Measurements from ENCODE around the gene SPATA1. TPM values are rescaled to one million over a fixed set of nuclear protein-coding genes. Genes with fewer than 3 reads are reported as not detected.
A peak's percentile ranks its signal among the peaks of the same experiment; 100 is the strongest.

Gene SPATA1
- total RNA-seq, 4 donors from 2014 or later: 0.35 TPM; not detected in 3

DNA sequence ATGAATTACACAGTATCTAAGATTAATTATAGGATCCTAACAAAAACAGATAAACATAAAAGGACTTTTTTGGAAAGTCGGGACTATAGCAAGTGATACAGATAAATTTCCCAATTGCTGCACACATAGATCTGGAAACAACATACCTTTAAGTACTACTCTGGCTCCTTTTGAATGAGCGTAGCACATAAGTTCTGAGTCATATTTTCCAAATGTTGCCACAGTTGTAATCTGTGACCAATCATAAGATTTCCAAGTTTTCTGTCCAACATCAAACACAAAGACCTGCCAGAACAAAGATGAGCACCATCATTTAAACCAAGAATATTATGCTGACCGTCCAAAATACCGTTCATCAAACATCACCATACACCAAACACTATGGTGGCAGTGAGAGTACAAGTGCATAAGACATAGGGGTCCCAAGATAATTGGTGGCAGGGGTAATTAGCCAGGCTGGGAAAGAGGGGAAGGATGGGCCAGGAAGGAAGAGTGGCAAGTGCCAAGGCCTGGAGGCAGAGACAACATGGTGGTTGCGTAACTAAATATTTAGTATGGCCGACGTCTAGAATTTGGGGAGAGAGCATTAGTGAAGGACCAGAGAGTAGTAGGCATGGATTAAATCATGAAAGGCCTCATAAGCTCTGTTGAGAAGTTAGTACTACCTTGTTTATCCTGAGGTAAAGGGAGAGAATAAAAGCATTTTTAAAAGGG is 64.4 kb downstream of the SPATA1 start:
- intact Hi-C loops (cut with DNase I; ENCODE audit: low total_unique reads): loop anchor here (5.0 kb wide), 1 partner anchor 47 kb away; no protein-coding TSS in a partner anchor

DNA sequence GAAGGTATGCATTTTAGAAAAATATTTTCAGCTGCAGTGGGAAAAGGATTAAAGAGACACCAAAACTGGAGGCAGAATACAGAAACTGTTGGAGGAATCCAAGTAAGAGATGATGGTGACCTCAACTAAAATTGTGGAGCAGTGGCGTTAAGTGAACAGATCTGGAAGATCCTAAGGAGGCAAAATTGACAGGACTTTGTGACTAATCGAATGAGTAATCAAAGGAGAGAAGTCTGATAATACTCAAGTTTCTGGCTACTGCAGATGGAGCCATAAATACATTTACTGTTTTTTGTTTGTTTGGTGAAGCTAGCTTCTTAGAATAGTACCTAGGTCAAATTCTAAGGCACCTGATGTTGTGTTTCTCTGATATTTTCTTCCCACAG is 65.0 kb downstream of the SPATA1 start:
- Histone ChIP-seq H3K27me3 (no peaks in the 10 kb centered on the region), H3K4me1 (peaks cover 14 to 22% of the 10 kb centered on the region in 2 donors), H3K36me3 (no peaks in the 10 kb centered on the region), H3K9me3 (no peaks in the 10 kb centered on the region), H3K27ac (no peak overlapping the region), H3K4me3 (no peak overlapping the region)
- intact Hi-C loops (cut with DNase I; ENCODE audit: low total_unique reads): loop anchor here (5.0 kb wide), 1 partner anchor 46 kb away; no protein-coding TSS in a partner anchor
- no peak for ATAC-seq
- in situ Hi-C loops (cut with MboI; ENCODE audit: low sequenced_read_pairs in 4 of 4): loop anchor here in 1 of 4 donors (5.0 kb wide), 1 partner anchor 64 kb away; the partner anchor contains the start of genes GNG5 and SPATA1
- no peak for DNase-seq
- TF ChIP-seq POLR2A (IDR thresholded peaks at IDR 0.05): no peak

More for the DNA sequence above, 64.4 kb downstream of the SPATA1 start:
- Histone ChIP-seq H3K36me3 (no peaks in the 10 kb centered on the region), H3K9me3 (no peaks in the 10 kb centered on the region), H3K27me3 (no peaks in the 10 kb centered on the region), H3K4me3 (no peak overlapping the region), H3K4me1 (peaks cover 14 to 22% of the 10 kb centered on the region in 2 donors), H3K27ac (no peak overlapping the region)
- DNase-seq (no peak), ATAC-seq (no peak)
- in situ Hi-C loops (cut with MboI; ENCODE audit: low sequenced_read_pairs in 4 of 4): loop anchor here in 1 of 4 donors (5.0 kb wide), 1 partner anchor 63 kb away; the partner anchor contains the start of genes GNG5 and SPATA1
- TF ChIP-seq, protein P1, sequence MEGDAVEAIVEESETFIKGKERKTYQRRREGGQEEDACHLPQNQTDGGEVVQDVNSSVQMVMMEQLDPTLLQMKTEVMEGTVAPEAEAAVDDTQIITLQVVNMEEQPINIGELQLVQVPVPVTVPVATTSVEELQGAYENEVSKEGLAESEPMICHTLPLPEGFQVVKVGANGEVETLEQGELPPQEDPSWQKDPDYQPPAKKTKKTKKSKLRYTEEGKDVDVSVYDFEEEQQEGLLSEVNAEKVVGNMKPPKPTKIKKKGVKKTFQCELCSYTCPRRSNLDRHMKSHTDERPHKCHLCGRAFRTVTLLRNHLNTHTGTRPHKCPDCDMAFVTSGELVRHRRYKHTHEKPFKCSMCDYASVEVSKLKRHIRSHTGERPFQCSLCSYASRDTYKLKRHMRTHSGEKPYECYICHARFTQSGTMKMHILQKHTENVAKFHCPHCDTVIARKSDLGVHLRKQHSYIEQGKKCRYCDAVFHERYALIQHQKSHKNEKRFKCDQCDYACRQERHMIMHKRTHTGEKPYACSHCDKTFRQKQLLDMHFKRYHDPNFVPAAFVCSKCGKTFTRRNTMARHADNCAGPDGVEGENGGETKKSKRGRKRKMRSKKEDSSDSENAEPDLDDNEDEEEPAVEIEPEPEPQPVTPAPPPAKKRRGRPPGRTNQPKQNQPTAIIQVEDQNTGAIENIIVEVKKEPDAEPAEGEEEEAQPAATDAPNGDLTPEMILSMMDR (IDR thresholded peaks at IDR 0.05 in 4 of 5, conservative IDR thresholded peaks at IDR 0.05 in 1 of 5): no peak
- no peak for TF ChIP-seq POLR2A (IDR thresholded peaks at IDR 0.05)

DNA sequence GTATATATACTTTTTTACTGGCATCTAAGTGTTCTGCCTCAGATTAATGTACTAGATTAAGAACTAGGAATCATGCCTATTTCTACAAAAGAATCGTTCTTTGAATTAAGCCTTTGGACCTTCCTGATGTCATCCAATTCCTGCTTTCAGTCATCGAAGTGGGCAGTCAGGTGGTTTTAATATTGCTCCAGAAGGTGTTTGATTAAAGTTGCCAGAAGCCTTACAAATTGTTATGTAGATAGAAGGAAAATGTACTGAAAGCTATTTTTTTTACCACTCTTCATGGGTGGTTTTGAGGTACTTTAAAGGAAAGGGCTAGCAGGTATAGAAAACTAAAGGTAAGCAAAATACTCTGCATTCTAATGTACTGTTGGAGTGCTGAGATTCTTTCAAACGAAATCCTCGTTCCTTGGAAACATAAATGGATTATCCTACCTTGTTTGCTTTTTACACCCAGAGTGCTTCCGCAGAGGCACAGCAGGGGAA is 67.3 kb downstream of the SPATA1 start:
- Histone ChIP-seq H3K4me1 (peaks cover 14 to 22% of the 10 kb centered on the region in 2 donors), H3K27ac (peak overlapping the region; percentile 91 to 97 (median 96)), H3K36me3 (no peaks in the 10 kb centered on the region), H3K4me3 (peak overlapping the region; percentile 70 to 89 (median 88)), H3K27me3 (no peaks in the 10 kb centered on the region), H3K9me3 (no peaks in the 10 kb centered on the region)
- TF ChIP-seq POLR2A (IDR thresholded peaks at IDR 0.05): no peak
- TF ChIP-seq, protein P1 (IDR thresholded peaks at IDR 0.05 in 4 of 5, conservative IDR thresholded peaks at IDR 0.05 in 1 of 5): no peak
- ATAC-seq (no peak), DNase-seq (no peak)
- intact Hi-C loops (cut with DNase I; ENCODE audit: low total_unique reads): loop anchor here (5.0 kb wide), 1 partner anchor 44 kb away; no protein-coding TSS in a partner anchor
- in situ Hi-C loops (cut with MboI; ENCODE audit: low sequenced_read_pairs in 4 of 4): loop anchor here in 1 of 4 donors (5.0 kb wide), 1 partner anchor 66 kb away; the partner anchor contains the start of genes GNG5 and SPATA1

DNA sequence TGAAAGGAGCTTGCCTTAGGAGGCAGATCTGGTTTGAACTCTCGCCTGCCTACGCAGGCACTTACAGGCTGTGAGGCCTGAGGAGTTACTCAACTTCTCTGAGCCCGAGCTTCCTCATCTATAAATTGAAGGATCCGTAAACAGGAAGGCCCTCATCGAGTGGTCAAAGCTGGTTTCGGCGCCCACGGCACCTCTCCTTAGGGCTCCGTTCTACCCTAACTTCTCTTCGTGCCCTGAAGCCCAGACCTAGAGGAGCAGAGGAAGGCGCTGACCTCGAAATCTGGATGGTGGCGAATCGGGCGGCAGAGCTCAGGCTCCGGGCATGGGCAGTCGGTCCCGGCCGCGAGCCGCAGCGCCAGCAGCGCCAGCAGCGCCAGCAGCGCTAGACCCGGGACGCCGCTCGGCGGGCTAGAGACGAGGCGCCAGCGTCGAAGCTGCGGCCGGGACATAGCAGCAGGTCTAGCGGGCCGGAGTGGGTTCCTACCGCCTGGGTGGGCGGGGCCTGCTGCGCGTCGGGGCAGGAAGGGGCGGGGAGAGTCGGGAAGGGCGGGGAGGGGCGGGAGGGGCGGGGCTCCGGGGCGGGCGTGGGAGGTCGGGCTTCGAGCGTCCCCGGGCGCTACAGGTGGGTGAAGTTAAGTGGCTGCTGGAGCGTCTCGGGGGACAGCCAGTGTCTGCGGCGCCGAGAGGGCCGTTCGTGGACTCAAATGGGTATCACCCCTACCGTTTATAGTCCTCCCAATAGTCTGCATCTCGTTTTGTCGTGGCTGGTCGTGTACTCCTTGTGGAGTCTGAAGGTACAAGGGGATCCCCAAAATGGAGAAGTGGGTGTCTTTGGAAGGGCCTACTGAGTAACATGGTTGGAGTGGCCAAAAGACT is 68.0 kb downstream of the SPATA1 start, which contains the start of gene CTBS:
Gene CTBS, minus strand, starts transcription at position 474 of the 876 bp plus-strand sequence. Its CDS starts 25 bp downstream, at position 449.
- TF ChIP-seq, protein P1 (IDR thresholded peaks at IDR 0.05 in 4 of 5, conservative IDR thresholded peaks at IDR 0.05 in 1 of 5): no peak
- TF ChIP-seq POLR2A (IDR thresholded peaks at IDR 0.05): peak; percentile 72 to 78
- in situ Hi-C loops (cut with MboI; ENCODE audit: low sequenced_read_pairs in 4 of 4) (loop anchor here in 1 of 4 donors (5.0 kb wide), 1 partner anchor 67 kb away; the partner anchor contains the start of genes GNG5 and SPATA1), intact Hi-C loops (cut with DNase I; ENCODE audit: low total_unique reads) (loop anchor here (1.0 to 5.0 kb wide), 5 partner anchors 31 to 117 kb away; partner anchors contain the start of genes GNG5, RPF1, SPATA1 and SSX2IP)
- Histone ChIP-seq H3K27ac (peak within 1 kb of the TSS; percentile 91 to 97 (median 96)), H3K9me3 (no peaks in the 10 kb centered on the region), H3K27me3 (no peaks in the 10 kb centered on the region), H3K4me3 (peak within 1 kb of the TSS; percentile 70 to 89 (median 88)), H3K4me1 (peaks cover 14 to 22% of the 10 kb centered on the region in 2 donors), H3K36me3 (no peaks in the 10 kb centered on the region)
- DNase-seq (peak; percentile 76 to 81), ATAC-seq (peak; percentile 88 to 92)

Data from gastrocnemius medialis (tissue), 4 donors.